Measurements from ENCODE around the gene CFAP74. TPM values are rescaled to one million over a fixed set of nuclear protein-coding genes. Genes with fewer than 3 reads are reported as not detected.

The CFAP74 gene
- total and polyA plus RNA-seq, 2 of the 13 experiments (the other 11 are each of a cell fraction or from before 2014, with no cell fraction given): 0.27 to 0.62 TPM

- TF ChIP-seq TFDP1 (CRISPR knock-in tag; IDR thresholded peaks at IDR 0.05; ENCODE audit: borderline replicate concordance) (0 out of 2 replicates have a peak, but pooled peaks have one; percentile 15), ZNF703 (CRISPR knock-in tag; IDR thresholded peaks at IDR 0.05; ENCODE audit: borderline replicate concordance) (no peak; the same call in 1 of the 2 replicates), RARA (CRISPR knock-in tag; IDR thresholded peaks at IDR 0.05) (no peak), ZBTB44 (CRISPR knock-in tag; IDR thresholded peaks at IDR 0.05) (no peak), ZNF678 (CRISPR knock-in tag; IDR thresholded peaks at IDR 0.05) (no peak), ZFP36 (IDR thresholded peaks at IDR 0.05; ENCODE audit: borderline replicate concordance, low read depth, low read length, partially characterized antibody) (no peak), YY1 (IDR thresholded peaks at IDR 0.05; ENCODE audit: insufficient read depth, insufficient replicate concordance, low read depth, low read length) (no peak), ZNF746 (CRISPR knock-in tag; IDR thresholded peaks at IDR 0.05) (no peak), ZNF513 (CRISPR knock-in tag; conservative IDR thresholded peaks at IDR 0.05) (no peak), ZBTB49 (CRISPR knock-in tag; IDR thresholded peaks at IDR 0.05; ENCODE audit: borderline replicate concordance) (no peak), KLF15 (CRISPR knock-in tag; IDR thresholded peaks at IDR 0.05; ENCODE audit: borderline replicate concordance) (no peak), EP300 (IDR thresholded peaks at IDR 0.05; ENCODE audit: low read depth in 2 of 2, low read length in 2 of 2) (no peak), EP300 (CRISPR knock-in tag; IDR thresholded peaks at IDR 0.05; ENCODE audit: borderline replicate concordance) (no peak)
- TF ChIP-seq, protein P1, sequence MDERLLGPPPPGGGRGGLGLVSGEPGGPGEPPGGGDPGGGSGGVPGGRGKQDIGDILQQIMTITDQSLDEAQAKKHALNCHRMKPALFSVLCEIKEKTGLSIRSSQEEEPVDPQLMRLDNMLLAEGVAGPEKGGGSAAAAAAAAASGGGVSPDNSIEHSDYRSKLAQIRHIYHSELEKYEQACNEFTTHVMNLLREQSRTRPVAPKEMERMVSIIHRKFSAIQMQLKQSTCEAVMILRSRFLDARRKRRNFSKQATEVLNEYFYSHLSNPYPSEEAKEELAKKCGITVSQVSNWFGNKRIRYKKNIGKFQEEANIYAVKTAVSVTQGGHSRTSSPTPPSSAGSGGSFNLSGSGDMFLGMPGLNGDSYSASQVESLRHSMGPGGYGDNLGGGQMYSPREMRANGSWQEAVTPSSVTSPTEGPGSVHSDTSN (CRISPR knock-in tag; IDR thresholded peaks at IDR 0.05): no peak
- TF ChIP-seq, protein P2, sequence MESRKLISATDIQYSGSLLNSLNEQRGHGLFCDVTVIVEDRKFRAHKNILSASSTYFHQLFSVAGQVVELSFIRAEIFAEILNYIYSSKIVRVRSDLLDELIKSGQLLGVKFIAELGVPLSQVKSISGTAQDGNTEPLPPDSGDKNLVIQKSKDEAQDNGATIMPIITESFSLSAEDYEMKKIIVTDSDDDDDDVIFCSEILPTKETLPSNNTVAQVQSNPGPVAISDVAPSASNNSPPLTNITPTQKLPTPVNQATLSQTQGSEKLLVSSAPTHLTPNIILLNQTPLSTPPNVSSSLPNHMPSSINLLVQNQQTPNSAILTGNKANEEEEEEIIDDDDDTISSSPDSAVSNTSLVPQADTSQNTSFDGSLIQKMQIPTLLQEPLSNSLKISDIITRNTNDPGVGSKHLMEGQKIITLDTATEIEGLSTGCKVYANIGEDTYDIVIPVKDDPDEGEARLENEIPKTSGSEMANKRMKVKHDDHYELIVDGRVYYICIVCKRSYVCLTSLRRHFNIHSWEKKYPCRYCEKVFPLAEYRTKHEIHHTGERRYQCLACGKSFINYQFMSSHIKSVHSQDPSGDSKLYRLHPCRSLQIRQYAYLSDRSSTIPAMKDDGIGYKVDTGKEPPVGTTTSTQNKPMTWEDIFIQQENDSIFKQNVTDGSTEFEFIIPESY (CRISPR knock-in tag; IDR thresholded peaks at IDR 0.05): no peak
- TF ChIP-seq, protein P3, sequence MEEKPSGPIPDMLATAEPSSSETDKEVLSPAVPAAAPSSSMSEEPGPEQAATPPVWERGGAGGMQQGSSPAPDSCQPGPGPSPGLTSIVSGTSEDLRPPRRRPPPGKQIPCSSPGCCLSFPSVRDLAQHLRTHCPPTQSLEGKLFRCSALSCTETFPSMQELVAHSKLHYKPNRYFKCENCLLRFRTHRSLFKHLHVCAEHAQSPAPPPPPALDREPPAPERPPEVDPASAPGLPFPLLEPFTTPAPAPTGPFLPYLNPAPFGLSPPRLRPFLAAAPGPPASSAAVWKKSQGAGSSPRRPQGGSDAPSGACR (CRISPR knock-in tag; IDR thresholded peaks at IDR 0.05): no peak
Measured at GRCh38 chr1:1918901-1919303, 84.7 kb downstream of the CFAP74 start, which contains the start of gene TMEM52 (continued).

All from HepG2 (cell line).